PC-3 (cell line): Measurements from ENCODE around the gene SLC13A2.

Experiments used
- EZH2phosphoT487 ChIP-seq: fragments of 300-600 bp; sonication (generic); IDR thresholded peaks from 2 replicates; pipeline ENCODE4 v1.6.1; 2018; ENCODE audit warnings: mild to moderate bottlenecking, antibody characterized with exemption, low read length, borderline replicate concordance
- TF ChIP-seq, protein P1 (sequence below): fragments of 300-600 bp; sonication (generic); conservative IDR thresholded peaks from 2 replicates; pipeline ENCODE4 v1.5.1; 2017; ENCODE audit warnings: antibody characterized with exemption, low read depth, mild to moderate bottlenecking, low read length

- TF ChIP-seq, protein P1, sequence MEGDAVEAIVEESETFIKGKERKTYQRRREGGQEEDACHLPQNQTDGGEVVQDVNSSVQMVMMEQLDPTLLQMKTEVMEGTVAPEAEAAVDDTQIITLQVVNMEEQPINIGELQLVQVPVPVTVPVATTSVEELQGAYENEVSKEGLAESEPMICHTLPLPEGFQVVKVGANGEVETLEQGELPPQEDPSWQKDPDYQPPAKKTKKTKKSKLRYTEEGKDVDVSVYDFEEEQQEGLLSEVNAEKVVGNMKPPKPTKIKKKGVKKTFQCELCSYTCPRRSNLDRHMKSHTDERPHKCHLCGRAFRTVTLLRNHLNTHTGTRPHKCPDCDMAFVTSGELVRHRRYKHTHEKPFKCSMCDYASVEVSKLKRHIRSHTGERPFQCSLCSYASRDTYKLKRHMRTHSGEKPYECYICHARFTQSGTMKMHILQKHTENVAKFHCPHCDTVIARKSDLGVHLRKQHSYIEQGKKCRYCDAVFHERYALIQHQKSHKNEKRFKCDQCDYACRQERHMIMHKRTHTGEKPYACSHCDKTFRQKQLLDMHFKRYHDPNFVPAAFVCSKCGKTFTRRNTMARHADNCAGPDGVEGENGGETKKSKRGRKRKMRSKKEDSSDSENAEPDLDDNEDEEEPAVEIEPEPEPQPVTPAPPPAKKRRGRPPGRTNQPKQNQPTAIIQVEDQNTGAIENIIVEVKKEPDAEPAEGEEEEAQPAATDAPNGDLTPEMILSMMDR: no peak
- no peak for TF ChIP-seq EZH2phosphoT487
Observed at GRCh38 chr17:28541439-28541838, 68.0 kb downstream of the SLC13A2 start.
